Activated CD4-positive, alpha-beta T cell treated with anti-CD3 and anti-CD28 coated beads for 36 hours (primary cell): Measurements from ENCODE around the gene MATN3. TPM values are rescaled to one million over a fixed set of nuclear protein-coding genes. Genes with fewer than 3 reads are reported as not detected.

Experiments used
- ATAC-seq: fragments of 200-7000 bp; cut with Tn5 transposase; one replicate; pipeline ENCODE4 v1.10.0; 2021; ENCODE audit warnings: mild to moderate bottlenecking, moderate library complexity
- CTCF ChIA-PET: fragments of 350-600 bp; sonication (Branson Sonifier 250); formaldehyde crosslinking; loops from one replicate; lab custom pipeline; 2021; ENCODE audit warnings: antibody characterized with exemption; lab: Charles Lee
- POLR2A ChIA-PET: fragments of 350-600 bp; sonication (Branson Sonifier 250); formaldehyde crosslinking; loops from one replicate; lab custom pipeline; 2021; ENCODE audit warnings: antibody characterized with exemption, inconsistent platforms; lab: Charles Lee
- DNase-seq: peaks from one replicate; pipeline ENCODE4 v3.0.0-alpha.2; 2020
- H3K27ac Mint-ChIP-seq: one replicate; pipeline ENCODE4 v1.8.0; 2021; ENCODE audit warnings: mixed read lengths
- H3K27me3 Mint-ChIP-seq: one replicate; pipeline ENCODE4 v1.8.0; 2021; ENCODE audit warnings: mixed read lengths
- H3K36me3 Mint-ChIP-seq: one replicate; pipeline ENCODE4 v1.8.0; 2021; ENCODE audit warnings: low read depth, mixed read lengths
- H3K4me1 Mint-ChIP-seq: one replicate; pipeline ENCODE4 v1.8.0; 2021; ENCODE audit warnings: mixed read lengths
- H3K4me3 Mint-ChIP-seq: one replicate; pipeline ENCODE4 v1.8.0; 2021; ENCODE audit warnings: mild to moderate bottlenecking, moderate library complexity, mixed read lengths
- H3K9me3 Mint-ChIP-seq: one replicate; pipeline ENCODE4 v1.8.0; 2021; ENCODE audit warnings: low read depth, mixed read lengths
- intact Hi-C, 2 experiments: fragments of 100-400 bp; cut with DNase I in 1 of 2; cut with micrococcal nuclease in 1 of 2; formaldehyde crosslinking; loops; one replicate each; pipeline versions ENCODE4 v1.14.2 to v1.15.1; 2022 to 2024; cut with DNase I, micrococcal nuclease
- total RNA-seq, 2 experiments: library from RNA; stranded (reverse); gene quantifications; one replicate each; pipeline ENCODE4 v1.2.3, GENCODE V29; 2021

Gene MATN3
- total RNA-seq, 2 experiments from 2014 or later: not detected

DNA sequence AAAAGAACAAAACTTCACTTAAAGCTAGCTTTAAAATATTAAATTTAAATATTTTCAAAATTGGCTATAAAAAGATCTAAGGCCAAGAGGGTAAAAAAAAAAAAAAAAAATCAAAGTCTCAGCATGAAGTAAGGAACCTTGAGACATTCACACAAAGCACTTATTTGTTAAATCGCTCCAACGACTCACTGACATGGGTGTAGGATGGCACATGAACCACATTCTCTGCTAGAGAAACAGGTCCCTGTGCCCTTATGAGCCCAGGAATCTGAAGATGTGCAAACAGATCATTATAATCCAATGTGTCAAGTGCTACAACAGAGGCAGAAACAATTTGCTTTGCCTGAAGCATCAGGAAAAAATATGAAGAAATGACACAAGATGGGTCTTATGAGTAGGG lies 25.2 kb upstream of the MATN3 start:
- no peak for DNase-seq
- Mint-ChIP-seq H3K4me3 (no peak overlapping the region), H3K4me1 (peaks cover 4% of the 10 kb centered on the region), H3K9me3 (no peaks in the 10 kb centered on the region), H3K36me3 (peaks cover 50% of the 10 kb centered on the region), H3K27ac (no peak overlapping the region), H3K27me3 (no peaks in the 10 kb centered on the region)
- ChIA-PET POLR2A (no interaction called here), CTCF (interaction anchor here (0.6 to 1.2 kb wide), 4 partner anchors 22 to 401 kb away, joined by 3 to 6 read pairs (median 4); no protein-coding TSS in a partner anchor)
- no peak for ATAC-seq
- intact Hi-C loops: no loop called here

DNA sequence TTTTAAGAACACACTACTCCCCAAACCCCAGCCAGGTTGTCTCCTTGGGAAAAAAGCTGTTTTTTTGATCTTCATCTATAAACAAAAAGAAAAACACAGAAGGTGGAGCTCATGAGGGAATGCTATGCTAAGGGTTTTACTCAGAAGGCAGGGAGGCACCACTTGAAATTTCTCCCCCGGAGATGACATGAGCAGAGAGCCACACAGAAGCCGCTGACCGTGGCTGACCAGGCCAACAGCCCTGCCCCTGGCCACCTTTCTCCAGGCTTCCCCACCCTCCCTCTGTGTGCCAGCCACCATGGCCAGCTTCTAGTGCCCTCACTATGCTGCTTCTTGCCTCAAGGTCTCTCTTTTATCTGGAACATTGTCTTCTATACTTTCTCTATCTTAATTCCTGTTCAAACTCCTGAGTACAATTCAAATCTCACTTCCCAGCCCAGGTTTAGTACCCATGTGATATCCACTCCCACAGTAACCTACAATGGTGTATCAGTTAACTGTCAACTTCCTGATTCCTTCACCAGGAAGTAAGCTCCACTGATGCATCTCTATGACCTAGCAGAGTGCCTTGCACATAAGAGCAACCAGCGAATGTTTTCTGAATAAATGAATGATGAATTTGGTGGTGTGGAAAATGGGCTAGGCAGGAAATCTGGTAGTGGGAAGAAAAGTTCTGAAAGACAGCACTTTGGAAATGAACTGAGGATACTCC lies 23.6 kb upstream of the MATN3 start:
- CTCF ChIA-PET: interaction anchor here (1.2 to 4.4 kb wide), 2 partner anchors 21 to 25 kb away, joined by 3 to 31 read pairs; no protein-coding TSS in a partner anchor
- Mint-ChIP-seq H3K36me3 (peaks cover 64% of the 10 kb centered on the region), H3K27me3 (no peaks in the 10 kb centered on the region), H3K9me3 (no peaks in the 10 kb centered on the region), H3K27ac (no peak overlapping the region), H3K4me1 (peaks cover 1% of the 10 kb centered on the region), H3K4me3 (no peak overlapping the region)
- POLR2A ChIA-PET: no interaction called here
- DNase-seq (no peak), ATAC-seq (no peak)
- intact Hi-C loops: no loop called here

DNA sequence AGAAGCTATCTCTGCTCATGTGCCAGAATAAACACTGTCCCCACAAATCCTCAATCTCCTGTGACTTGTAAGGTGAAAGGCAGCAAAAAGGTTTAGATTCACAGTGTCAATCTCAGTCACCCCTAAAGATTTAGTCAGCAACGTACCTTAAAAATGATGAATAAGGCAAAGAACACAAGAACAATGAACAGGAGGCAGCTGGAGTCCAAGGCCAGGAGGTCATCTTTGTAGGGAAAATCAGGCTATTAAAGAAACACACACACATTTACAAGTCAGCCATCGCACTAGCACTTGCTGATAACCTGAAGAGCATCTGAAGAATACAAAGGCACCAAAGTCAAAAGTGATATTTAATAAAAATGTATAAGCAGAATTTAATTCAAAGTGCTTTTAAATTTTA lies 22.4 kb upstream of the MATN3 start:
- H3K36me3 Mint-ChIP-seq: peaks cover 64% of the 10 kb centered on the region

DNA sequence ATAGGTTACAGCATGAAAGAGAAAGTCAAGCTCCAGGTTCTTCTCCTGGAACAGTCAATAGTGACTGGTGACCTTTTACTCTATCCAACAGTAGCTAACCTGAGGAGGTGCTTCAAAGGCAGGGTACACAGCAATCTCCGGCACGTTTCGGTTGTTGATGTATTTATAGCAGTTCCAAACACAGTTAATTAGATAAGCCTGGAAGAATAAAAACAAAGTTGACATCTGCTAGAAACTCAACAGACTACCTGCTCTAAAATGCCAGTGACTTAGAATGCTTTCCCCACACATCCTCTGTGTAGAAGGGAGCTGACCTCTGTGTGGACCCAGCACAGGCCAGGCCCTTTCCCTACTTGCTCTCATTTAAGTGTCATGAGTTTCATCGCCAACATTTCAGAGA lies 21.8 kb upstream of the MATN3 start:
- Mint-ChIP-seq H3K4me3 (no peak overlapping the region), H3K27me3 (no peaks in the 10 kb centered on the region), H3K9me3 (peaks cover 5% of the 10 kb centered on the region), H3K36me3 (peaks cover 69% of the 10 kb centered on the region), H3K27ac (no peak overlapping the region), H3K4me1 (no peaks in the 10 kb centered on the region)
- intact Hi-C loops: no loop called here
- ChIA-PET POLR2A (no interaction called here), CTCF (interaction anchor here (1.3 to 4.4 kb wide), 3 partner anchors 10 to 44 kb away, joined by 4 to 31 read pairs (median 4); no protein-coding TSS in a partner anchor)
- ATAC-seq (no peak), DNase-seq (no peak)

More for the DNA sequence above, 22.4 kb upstream of the MATN3 start:
- no peak for ATAC-seq
- intact Hi-C loops: no loop called here
- H3K27ac Mint-ChIP-seq: no peak overlapping the region
- ChIA-PET CTCF (interaction anchor here (0.6 to 4.4 kb wide), 3 partner anchors 9 to 928 kb away, joined by 3 to 31 read pairs (median 4); no protein-coding TSS in a partner anchor), POLR2A (no interaction called here)
- H3K9me3 Mint-ChIP-seq: peaks cover 3% of the 10 kb centered on the region
- no peaks in the 10 kb centered on the region for H3K27me3 Mint-ChIP-seq
- H3K4me3 Mint-ChIP-seq: no peak overlapping the region
- no peak for DNase-seq
- no peaks in the 10 kb centered on the region for H3K4me1 Mint-ChIP-seq

DNA sequence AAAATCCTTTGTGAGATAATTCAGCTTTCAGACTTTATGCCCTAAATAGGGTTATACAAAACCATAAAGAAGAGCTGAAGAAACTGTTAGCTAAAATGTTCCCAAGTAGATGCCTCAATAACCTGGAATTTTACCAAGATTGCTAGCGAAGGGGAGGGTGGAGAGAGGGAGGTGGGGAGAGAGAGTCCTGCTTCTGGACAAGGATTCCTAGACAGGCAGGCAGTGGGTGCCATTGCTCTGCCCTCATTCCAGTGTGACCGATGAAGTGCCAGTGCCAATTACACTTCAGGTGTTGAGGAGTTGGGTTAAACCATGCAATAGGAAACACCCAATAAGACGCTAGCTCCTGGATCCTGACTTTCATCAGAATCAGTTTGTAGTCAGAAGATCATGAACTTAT lies 20.9 kb upstream of the MATN3 start:
- Mint-ChIP-seq H3K4me1 (no peaks in the 10 kb centered on the region), H3K4me3 (no peak overlapping the region), H3K9me3 (peaks cover 5% of the 10 kb centered on the region), H3K27ac (no peak overlapping the region), H3K27me3 (no peaks in the 10 kb centered on the region), H3K36me3 (peaks cover 78% of the 10 kb centered on the region)
- ChIA-PET POLR2A (no interaction called here), CTCF (interaction anchor here (0.8 to 4.4 kb wide), 4 partner anchors 11 to 45 kb away, joined by 3 to 31 read pairs (median 4); no protein-coding TSS in a partner anchor)
- ATAC-seq (no peak), DNase-seq (no peak)
- intact Hi-C loops: no loop called here

DNA sequence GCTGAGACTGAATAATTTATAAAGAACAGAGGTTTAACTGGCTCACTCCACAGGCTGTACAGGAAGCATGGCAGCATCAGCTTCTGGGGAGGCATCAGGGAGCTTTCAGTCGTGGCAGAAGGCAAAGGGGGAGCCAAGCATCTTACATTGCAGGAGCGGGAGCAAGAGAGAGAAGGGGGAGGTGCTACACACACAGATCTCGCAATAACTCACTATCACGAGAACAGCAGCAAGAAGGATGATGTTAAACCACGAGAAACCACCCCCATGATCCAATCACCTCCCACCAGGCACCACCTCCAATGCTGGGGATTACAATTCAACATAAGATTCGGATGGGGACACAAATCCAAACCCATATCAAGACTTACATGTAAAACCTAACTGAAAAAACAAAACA lies 17.8 kb upstream of the MATN3 start:
- no peaks in the 10 kb centered on the region for H3K27me3 Mint-ChIP-seq
- CTCF ChIA-PET: interaction anchor here (0.6 to 2.1 kb wide), 2 partner anchors 15 to 60 kb away, joined by 3 to 8 read pairs; no protein-coding TSS in a partner anchor
- intact Hi-C loops: no loop called here
- ATAC-seq (no peak), DNase-seq (no peak)
- POLR2A ChIA-PET: no interaction called here
- peaks cover 61% of the 10 kb centered on the region for H3K36me3 Mint-ChIP-seq
- H3K9me3 Mint-ChIP-seq: peaks cover 5% of the 10 kb centered on the region
- H3K4me1 Mint-ChIP-seq: no peaks in the 10 kb centered on the region
- no peak overlapping the region for H3K27ac Mint-ChIP-seq
- H3K4me3 Mint-ChIP-seq: no peak overlapping the region

DNA sequence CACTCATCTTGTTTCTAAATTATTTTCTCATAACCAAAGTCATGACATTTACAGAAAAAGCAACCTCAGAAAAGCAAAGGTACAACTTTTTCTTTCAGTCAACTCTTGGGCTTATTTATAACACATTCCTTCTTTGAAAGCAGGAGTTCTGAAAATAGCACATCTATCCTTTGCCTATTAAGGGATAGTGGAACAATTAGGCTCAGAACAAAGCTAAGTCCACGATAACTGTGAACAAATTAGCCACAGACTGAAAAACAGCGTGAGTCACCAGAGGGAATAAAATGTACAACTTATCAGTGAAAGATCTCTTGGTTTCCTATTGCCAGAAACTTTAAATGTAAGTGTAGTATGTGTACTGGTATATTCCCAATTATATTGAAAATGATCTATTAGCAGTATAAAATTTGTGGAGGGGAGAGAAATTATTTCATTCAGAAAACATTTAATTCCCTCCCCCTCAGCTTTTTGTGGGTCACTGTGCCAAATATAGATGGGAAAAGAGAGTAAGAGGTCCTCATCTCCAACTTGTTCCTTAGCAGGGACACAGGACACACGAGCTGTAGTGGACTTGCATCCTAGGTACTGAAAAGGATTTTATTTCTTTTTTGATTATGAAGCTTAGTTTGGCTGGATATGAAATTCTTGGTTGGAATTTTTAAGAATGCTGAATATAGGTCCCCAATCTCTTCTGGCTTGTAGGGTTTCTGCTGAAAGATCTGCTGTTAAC lies 15.4 kb upstream of the MATN3 start:
- Mint-ChIP-seq H3K4me1 (no peaks in the 10 kb centered on the region), H3K27ac (no peak overlapping the region), H3K27me3 (no peaks in the 10 kb centered on the region), H3K9me3 (peaks cover 5% of the 10 kb centered on the region), H3K4me3 (no peak overlapping the region), H3K36me3 (peaks cover 47% of the 10 kb centered on the region)
- ChIA-PET POLR2A (no interaction called here), CTCF (interaction anchor here (0.6 kb wide), 1 partner anchor 395 kb away, joined by 3 read pairs; no protein-coding TSS in a partner anchor)
- ATAC-seq (no peak), DNase-seq (no peak)
- intact Hi-C loops: no loop called here

DNA sequence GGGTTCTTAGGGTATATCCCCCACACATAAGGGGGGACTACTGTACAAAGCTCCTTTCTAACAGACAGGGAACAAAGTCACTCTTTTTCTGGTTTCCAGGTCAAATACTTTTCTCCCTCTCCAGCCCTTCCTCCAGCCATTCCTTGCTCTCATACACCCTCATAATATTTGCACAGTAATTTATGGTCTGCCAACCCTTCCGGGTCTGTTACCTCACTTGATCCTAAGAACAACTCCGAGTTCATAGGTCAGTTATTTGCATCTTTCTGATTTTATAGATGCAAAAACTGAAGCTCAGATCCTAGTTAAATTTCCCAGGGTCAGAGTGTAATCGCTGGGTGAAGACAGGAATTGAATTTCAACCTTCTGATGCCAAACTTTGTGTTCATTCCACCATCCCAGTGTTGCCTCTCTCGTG lies 14.8 kb upstream of the MATN3 start:
- intact Hi-C loops: no loop called here
- H3K4me1 Mint-ChIP-seq: no peaks in the 10 kb centered on the region
- ATAC-seq (no peak), DNase-seq (no peak)
- peaks cover 44% of the 10 kb centered on the region for H3K36me3 Mint-ChIP-seq
- no peak overlapping the region for H3K4me3 Mint-ChIP-seq
- H3K27me3 Mint-ChIP-seq: no peaks in the 10 kb centered on the region
- H3K9me3 Mint-ChIP-seq: peaks cover 10% of the 10 kb centered on the region
- ChIA-PET CTCF (no interaction called here), POLR2A (no interaction called here)
- no peak overlapping the region for H3K27ac Mint-ChIP-seq

DNA sequence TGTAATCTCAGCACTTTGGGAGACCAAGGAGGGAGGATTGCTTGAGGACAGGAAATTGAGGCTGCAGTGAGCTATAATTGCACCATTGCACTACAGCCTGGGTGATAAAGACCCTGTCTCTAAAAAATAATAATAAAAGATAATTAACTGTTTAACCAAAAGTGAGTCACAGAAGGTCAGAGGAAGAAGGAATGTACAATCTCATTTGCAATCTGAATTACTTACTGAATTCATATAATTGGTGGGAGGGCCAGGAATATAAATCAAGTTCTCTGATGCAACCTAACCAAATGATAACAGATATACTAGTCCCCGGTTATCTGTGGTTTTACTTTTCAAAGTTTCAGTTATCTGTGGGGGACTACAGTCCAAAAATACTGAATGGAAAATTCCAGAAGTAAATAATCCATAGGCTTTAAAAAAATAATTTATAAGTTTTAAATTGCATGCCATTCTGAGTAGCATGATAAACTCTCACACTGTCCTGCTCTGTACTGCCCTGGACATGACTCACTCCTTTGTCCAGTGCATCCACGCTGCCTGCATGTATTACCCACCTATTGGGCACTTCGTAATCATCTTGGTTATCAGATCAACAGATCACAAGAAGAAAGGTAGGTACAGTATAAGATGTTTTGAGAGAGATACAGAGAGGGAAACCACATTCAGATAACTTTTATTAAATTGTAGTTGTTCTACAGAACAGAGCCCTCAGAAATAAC lies 12.8 kb upstream of the MATN3 start:
- ChIA-PET POLR2A (no interaction called here), CTCF (no interaction called here)
- intact Hi-C loops: no loop called here
- H3K4me1 Mint-ChIP-seq: no peaks in the 10 kb centered on the region
- no peak overlapping the region for H3K27ac Mint-ChIP-seq
- no peak for DNase-seq
- H3K27me3 Mint-ChIP-seq: no peaks in the 10 kb centered on the region
- no peak for ATAC-seq
- peaks cover 23% of the 10 kb centered on the region for H3K9me3 Mint-ChIP-seq
- H3K36me3 Mint-ChIP-seq: peaks cover 32% of the 10 kb centered on the region
- H3K4me3 Mint-ChIP-seq: no peak overlapping the region

DNA sequence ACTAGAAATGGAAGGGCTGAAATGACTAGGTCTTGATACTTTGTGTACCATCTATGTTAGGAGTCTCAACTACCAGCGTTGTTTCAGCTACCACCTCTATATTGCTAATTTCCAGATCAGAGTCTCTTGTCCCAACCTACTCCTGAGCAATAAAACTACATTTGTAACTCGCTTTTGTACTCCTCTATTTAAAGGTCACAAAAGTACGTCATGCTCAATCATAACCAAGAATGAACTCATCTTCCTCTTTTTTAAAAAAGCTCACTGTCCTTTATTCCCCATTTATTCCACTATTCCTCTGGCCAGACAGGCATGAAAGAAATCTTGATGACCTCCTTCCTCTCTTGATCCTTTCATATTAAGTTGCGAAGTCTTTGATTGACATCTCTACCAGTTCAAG lies 11.2 kb upstream of the MATN3 start:
- ATAC-seq: no peak
- Mint-ChIP-seq H3K27ac (no peak overlapping the region), H3K36me3 (peaks cover 16% of the 10 kb centered on the region), H3K9me3 (peaks cover 27% of the 10 kb centered on the region), H3K27me3 (no peaks in the 10 kb centered on the region), H3K4me1 (no peaks in the 10 kb centered on the region), H3K4me3 (no peak overlapping the region)
- no peak for DNase-seq
- POLR2A ChIA-PET: no interaction called here
- intact Hi-C loops: no loop called here
- CTCF ChIA-PET: interaction anchor here (0.6 to 1.0 kb wide), 4 partner anchors 28 to 367 kb away, joined by 3 read pairs; partner anchors contain the start of gene LAPTM4A

DNA sequence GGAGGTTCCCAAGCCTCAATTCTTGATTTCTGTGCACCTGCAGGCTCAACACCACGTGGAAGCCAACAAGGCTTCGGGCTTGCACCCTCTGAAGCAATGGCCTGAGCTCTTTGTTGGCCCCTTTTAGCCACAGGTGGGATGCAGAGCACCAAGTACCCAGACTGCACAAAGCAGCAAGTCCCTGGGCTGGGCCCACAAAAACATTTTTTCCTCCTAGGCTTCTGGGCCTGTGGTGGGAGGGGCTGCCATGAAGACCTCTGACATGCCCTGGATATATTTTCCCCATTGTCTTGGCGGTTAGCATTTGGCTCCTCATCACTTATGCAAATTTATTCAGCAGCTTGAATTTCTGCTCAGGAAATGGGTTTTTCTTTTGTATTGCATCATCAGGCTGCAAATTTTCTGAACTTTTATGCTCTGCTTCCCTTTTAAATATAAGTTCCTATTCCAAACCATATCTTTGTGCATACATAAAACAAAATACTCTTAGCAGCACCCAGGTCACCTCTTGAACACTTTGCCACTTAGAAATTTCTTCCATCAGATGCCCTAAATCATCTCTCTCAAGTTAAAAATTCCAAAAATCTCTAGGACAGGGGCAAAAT lies 9.0 kb upstream of the MATN3 start:
- ChIA-PET POLR2A (no interaction called here), CTCF (interaction anchor here (0.6 to 0.7 kb wide), 2 partner anchors 378 to 1469 kb away, joined by 3 read pairs; no protein-coding TSS in a partner anchor)
- ATAC-seq (no peak), DNase-seq (no peak)
- Mint-ChIP-seq H3K27ac (no peak overlapping the region), H3K4me1 (no peaks in the 10 kb centered on the region), H3K36me3 (peaks cover 8% of the 10 kb centered on the region), H3K27me3 (no peaks in the 10 kb centered on the region), H3K4me3 (no peak overlapping the region), H3K9me3 (peaks cover 27% of the 10 kb centered on the region)
- intact Hi-C loops: no loop called here
